Measurements from ENCODE around the gene TCF4. TPM values are rescaled to one million over a fixed set of nuclear protein-coding genes. Genes with fewer than 3 reads are reported as not detected.

Gene TCF4
- total and polyA plus RNA-seq, 2 experiments from 2014 or later, result 77.7 to 89.2 TPM

GRCh38 chr18:55448420-55448819 is 139.6 kb downstream of the TCF4 start:
- Mint-ChIP-seq H3K4me1 (peaks cover 46% of the 10 kb centered on the region), H3K27ac (no peak overlapping the region), H3K4me3 (no peak overlapping the region), H3K27me3 (ENCODE audit: insufficient read depth, low read depth, poor library complexity) (peaks cover 10% of the 10 kb centered on the region), H3K36me3 (ENCODE audit: low read depth) (peaks cover 20% of the 10 kb centered on the region; the same call in 2 of the 3 replicates), H3K9me3 (peaks cover 6% of the 10 kb centered on the region; the same call in 2 of the 3 replicates)
- no peak for DNase-seq (ENCODE audit: low spot score)
- Histone ChIP-seq H3K4me1 (ENCODE audit: insufficient read depth) (no peaks in the 10 kb centered on the region), H3K9me2 (ENCODE audit: insufficient read depth) (no peaks in the 10 kb centered on the region), H3F3A (replicated peaks; ENCODE audit: low read depth) (no peaks in the 10 kb centered on the region), H3K27me3 (ENCODE audit: insufficient read depth) (no peaks in the 10 kb centered on the region), H4K20me1 (replicated peaks; ENCODE audit: insufficient read depth) (peaks cover 3% of the 10 kb centered on the region), H3K4me2 (no peak overlapping the region), H2AFZ (no peak overlapping the region), H3K4me3 (no peak overlapping the region), H3K79me2 (replicated peaks; ENCODE audit: insufficient read depth) (peaks cover 94% of the 10 kb centered on the region), H3K36me3 (ENCODE audit: insufficient read depth) (no peaks in the 10 kb centered on the region), H3K27ac (ENCODE audit: low read depth) (no peak overlapping the region)
- no peak for TF ChIP-seq REST (IDR thresholded peaks at IDR 0.05; ENCODE audit: unreplicated experiment)
- TF ChIP-seq NANOG (IDR thresholded peaks at IDR 0.05; ENCODE audit: borderline replicate concordance), result no peak
- TF ChIP-seq POLR2AphosphoS5 (IDR thresholded peaks at IDR 0.05; ENCODE audit: low read depth), result no peak
- no peak for TF ChIP-seq CREB1 (CRISPR knock-in tag; IDR thresholded peaks at IDR 0.05; ENCODE audit: low read depth)
- TF ChIP-seq ZNF462 (CRISPR knock-in tag; IDR thresholded peaks at IDR 0.05), result no peak
- TF ChIP-seq CTCF (conservative IDR thresholded peaks at IDR 0.05; ENCODE audit: low read depth in 2 of 2), result no peak
- TF ChIP-seq ETS1 (IDR thresholded peaks at IDR 0.05), result no peak
- no peak for TF ChIP-seq EZH2phosphoT487 (IDR thresholded peaks at IDR 0.05; ENCODE audit: unreplicated experiment)
- TF ChIP-seq STAT1 (IDR thresholded peaks at IDR 0.05; ENCODE audit: unreplicated experiment), result no peak
- no peak for TF ChIP-seq EZH2 (IDR thresholded peaks at IDR 0.05; ENCODE audit: low read depth, unreplicated experiment)
- TF ChIP-seq JUNB (IDR thresholded peaks at IDR 0.05; ENCODE audit: unreplicated experiment), result no peak
- TF ChIP-seq ZNF114 (CRISPR knock-in tag; IDR thresholded peaks at IDR 0.05), result no peak
- TF ChIP-seq ZNF331 (CRISPR knock-in tag; IDR thresholded peaks at IDR 0.05; ENCODE audit: low read depth), result no peak
- no peak for ATAC-seq

Data from GM23338 (cell line).